ENCODE results near the gene KRT36.

KRT36 gene

GRCh38 chr17:41505809-41506767 lies 16.4 kb upstream of the KRT36 start:
- Mint-ChIP-seq H3K4me3 (no peak overlapping the region), H3K36me3 (ENCODE audit: insufficient read depth) (no peaks in the 10 kb centered on the region), H3K27ac (ENCODE audit: low read depth) (no peak overlapping the region), H3K4me1 (no peaks in the 10 kb centered on the region), H3K9me3 (no peaks in the 10 kb centered on the region), H3K27me3 (peaks cover 3% of the 10 kb centered on the region)
- DNase-seq (ENCODE audit: low spot score in 2 of 2) (no peak), ATAC-seq (replicated peaks; ENCODE audit: extremely low read depth, poor library complexity, severe bottlenecking) (no peak)

DNA sequence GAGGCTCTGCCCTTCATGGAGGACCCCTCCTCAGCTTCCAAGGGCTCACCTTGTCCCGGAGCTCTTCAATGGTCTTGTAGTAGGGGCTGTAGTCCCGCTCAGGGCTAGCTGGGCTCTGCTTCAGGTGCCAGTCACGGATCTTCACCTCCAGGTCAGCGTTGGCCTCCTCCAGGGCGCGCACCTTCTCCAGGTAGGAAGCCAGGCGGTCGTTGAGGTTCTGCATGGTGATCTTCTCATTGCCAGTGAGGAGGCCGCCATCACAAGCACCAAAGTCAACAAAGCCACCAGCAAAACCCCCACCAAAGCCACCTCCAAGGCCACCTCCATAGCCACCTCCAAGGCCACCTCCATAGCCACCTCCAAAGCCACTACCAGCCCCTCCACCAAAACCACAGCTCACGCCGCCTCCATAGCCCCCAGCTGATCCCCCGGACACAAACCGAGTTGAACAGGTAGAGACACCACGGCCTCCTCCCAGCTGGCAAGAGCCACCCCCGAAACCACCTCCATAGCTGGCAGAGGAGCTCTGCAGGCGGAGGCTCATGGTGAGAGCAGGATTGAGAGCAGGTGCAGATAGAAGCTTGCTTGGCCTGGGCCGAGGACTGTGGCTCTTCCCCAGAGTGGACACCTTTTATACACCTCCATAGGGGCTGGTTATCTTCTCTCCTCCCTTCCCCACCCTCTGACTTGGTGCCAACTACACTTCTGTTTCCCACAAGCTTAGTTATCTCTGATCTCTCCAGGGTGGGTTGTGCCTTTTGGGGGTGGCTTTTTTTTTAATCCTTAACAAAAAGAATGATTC lies 15.5 kb upstream of the KRT36 start, which contains the start of gene KRT13:
Gene KRT13 (minus strand): TSS at position 606 of the 802 bp plus-strand sequence. CDS start 62 bp downstream, at position 544.
- ATAC-seq (replicated peaks; ENCODE audit: extremely low read depth, poor library complexity, severe bottlenecking) (no peak), DNase-seq (ENCODE audit: low spot score in 2 of 2) (no peak)
- Mint-ChIP-seq H3K9me3 (no peaks in the 10 kb centered on the region), H3K36me3 (ENCODE audit: insufficient read depth) (no peaks in the 10 kb centered on the region), H3K4me1 (no peaks in the 10 kb centered on the region), H3K27me3 (peaks cover 12% of the 10 kb centered on the region), H3K4me3 (no peak within 1 kb of the TSS), H3K27ac (ENCODE audit: low read depth) (no peak within 1 kb of the TSS)

DNA sequence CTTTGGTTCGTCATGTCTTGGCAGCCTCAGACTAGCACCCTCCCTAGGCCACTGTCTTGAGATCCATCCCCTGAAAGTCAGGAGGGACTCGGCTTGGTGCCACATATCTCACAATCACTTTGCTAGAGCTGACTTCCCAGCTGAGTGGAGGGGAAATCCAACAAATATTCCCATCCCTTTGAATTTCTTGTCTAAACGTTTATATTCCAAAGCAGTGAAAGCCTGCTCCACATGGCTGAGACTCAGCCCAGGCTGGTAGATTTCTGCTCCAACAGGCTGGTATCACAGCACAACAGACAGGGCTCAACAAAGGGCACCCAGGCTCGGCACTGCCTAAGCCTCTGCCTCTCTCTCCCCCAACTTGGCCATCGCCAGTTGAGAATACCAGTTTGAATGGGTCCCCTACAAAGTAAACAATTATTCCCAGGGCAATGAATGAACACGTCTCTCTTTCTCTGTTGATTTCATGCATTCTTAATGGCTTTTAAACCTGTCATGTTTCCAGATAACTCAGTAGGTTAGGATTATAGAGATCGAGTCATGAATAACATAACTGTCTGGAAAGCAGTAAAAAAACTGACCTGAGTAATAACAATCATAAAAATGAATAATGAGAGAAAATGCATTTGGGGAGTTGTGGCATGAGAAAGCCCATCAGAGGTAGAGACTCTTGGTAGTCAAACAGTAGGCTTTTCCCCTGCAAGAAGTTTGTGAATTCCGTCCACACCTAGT lies 14.7 kb upstream of the KRT36 start:
- DNase-seq (ENCODE audit: low spot score in 2 of 2) (no peak), ATAC-seq (replicated peaks; ENCODE audit: extremely low read depth, poor library complexity, severe bottlenecking) (no peak)
- Mint-ChIP-seq H3K4me1 (no peaks in the 10 kb centered on the region), H3K27me3 (peaks cover 20% of the 10 kb centered on the region), H3K36me3 (ENCODE audit: insufficient read depth) (no peaks in the 10 kb centered on the region), H3K4me3 (no peak overlapping the region), H3K27ac (ENCODE audit: low read depth) (no peak overlapping the region), H3K9me3 (no peaks in the 10 kb centered on the region)

GRCh38 chr17:41503202-41503601 lies 13.5 kb upstream of the KRT36 start:
- ATAC-seq (replicated peaks; ENCODE audit: extremely low read depth, poor library complexity, severe bottlenecking) (no peak), DNase-seq (ENCODE audit: low spot score in 2 of 2) (no peak)
- no peak overlapping the region for H3K4me3 Mint-ChIP-seq
- H3K27me3 Mint-ChIP-seq: peaks cover 32% of the 10 kb centered on the region
- H3K9me3 Mint-ChIP-seq: no peaks in the 10 kb centered on the region
- no peak overlapping the region for H3K27ac Mint-ChIP-seq (ENCODE audit: low read depth)
- no peaks in the 10 kb centered on the region for H3K36me3 Mint-ChIP-seq (ENCODE audit: insufficient read depth)
- H3K4me1 Mint-ChIP-seq: peaks cover 4% of the 10 kb centered on the region

DNA sequence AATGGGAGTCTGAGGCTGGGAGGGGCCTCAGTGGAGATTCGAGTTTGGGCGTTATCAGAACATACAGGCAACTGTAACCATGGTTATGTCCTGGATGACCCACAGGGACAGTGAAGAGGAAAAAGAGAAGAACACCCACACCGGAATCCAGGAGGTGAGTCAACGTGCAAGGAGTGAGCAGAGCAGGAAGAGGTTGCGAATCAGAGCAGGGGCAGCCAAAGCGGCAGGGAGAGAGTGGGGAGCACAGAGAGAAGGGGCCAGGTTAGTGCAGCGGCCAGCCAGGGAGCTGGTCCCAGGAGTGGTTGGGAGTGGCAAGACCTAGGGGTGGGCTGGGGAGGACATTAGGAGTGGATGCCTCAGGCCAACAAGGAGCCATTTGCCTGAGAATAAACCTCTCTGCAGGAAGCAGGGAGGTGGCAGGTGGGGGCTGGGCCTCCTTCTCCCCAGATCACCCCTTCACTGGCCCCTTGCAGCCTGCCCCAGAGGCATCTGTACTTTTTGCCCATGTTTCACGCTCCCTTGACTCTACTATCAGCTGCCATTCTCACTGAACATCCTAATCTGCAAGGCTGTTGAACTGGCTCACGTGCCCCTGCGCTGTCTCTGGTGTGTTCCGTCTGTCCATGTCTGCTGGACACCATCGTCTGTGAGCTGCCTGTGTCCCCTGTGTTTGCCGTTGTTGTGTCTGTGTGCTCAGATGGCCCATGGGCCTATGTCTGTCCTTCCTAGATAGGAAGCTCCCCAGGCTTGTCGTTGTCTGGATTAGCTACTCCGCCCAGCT lies 10.6 kb upstream of the KRT36 start:
- H3K4me1 Mint-ChIP-seq: peaks cover 15% of the 10 kb centered on the region
- ATAC-seq (replicated peaks; ENCODE audit: extremely low read depth, poor library complexity, severe bottlenecking) (no peak), DNase-seq (ENCODE audit: low spot score in 2 of 2) (no peak)
- no peak overlapping the region for H3K4me3 Mint-ChIP-seq
- no peaks in the 10 kb centered on the region for H3K9me3 Mint-ChIP-seq
- no peak overlapping the region for H3K27ac Mint-ChIP-seq (ENCODE audit: low read depth)
- H3K27me3 Mint-ChIP-seq: peaks cover 32% of the 10 kb centered on the region
- peaks cover 3% of the 10 kb centered on the region for H3K36me3 Mint-ChIP-seq (ENCODE audit: insufficient read depth)

DNA sequence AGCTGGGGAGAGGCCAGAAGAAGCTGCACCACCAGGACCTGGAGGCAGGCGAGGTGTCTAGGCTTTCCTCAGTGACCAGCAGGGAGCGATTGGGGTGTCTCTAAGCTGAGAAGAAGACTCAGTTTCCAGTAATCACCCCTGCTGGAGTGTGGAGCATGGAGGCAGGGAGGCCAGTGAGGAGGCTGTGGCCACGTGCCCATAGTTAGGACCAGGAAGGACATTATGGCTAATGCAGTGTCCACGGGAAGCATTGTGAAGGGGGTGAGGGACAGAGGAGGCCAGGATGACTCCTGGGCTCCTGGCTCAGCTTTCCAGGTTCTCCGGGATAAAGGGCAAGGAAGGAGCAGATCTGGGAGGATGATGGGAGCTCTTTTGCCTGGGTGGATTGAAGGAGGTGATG lies 10.0 kb upstream of the KRT36 start:
- peaks cover 15% of the 10 kb centered on the region for H3K4me1 Mint-ChIP-seq

DNA sequence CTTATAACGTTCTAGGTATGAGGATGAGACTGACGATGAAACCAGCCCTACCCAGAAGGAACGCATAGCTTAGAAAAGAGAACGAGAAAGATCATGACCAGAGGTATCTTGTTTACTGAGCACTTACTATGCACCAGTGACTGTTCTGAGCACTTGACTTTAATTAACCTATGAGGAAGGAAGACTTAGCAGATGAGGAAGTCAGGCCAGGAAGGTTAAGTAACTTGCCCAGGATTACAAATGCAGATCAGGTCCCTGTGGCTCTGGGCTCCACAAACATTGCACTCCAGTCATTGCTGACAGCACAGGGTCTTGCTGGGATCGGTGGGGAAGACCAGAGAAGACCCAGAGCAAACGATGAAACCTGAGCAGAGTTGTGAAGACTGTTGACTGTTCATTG lies 8.6 kb upstream of the KRT36 start:
- Mint-ChIP-seq H3K27me3 (peaks cover 32% of the 10 kb centered on the region), H3K9me3 (no peaks in the 10 kb centered on the region), H3K36me3 (ENCODE audit: insufficient read depth) (peaks cover 3% of the 10 kb centered on the region), H3K4me1 (peaks cover 15% of the 10 kb centered on the region), H3K4me3 (no peak overlapping the region), H3K27ac (ENCODE audit: low read depth) (no peak overlapping the region)
- DNase-seq (ENCODE audit: low spot score in 2 of 2): no peak
- ATAC-seq (replicated peaks; ENCODE audit: extremely low read depth, poor library complexity, severe bottlenecking): no peak

More for the DNA sequence above, 10.0 kb upstream of the KRT36 start:
- Mint-ChIP-seq H3K27me3 (peaks cover 32% of the 10 kb centered on the region), H3K4me3 (no peak overlapping the region), H3K9me3 (no peaks in the 10 kb centered on the region), H3K27ac (ENCODE audit: low read depth) (no peak overlapping the region), H3K36me3 (ENCODE audit: insufficient read depth) (peaks cover 3% of the 10 kb centered on the region)
- no peak for ATAC-seq (replicated peaks; ENCODE audit: extremely low read depth, poor library complexity, severe bottlenecking)
- DNase-seq (ENCODE audit: low spot score in 2 of 2): no peak

- Mint-ChIP-seq H3K27me3 (peaks cover 32% of the 10 kb centered on the region), H3K27ac (ENCODE audit: low read depth) (no peak overlapping the region), H3K36me3 (ENCODE audit: insufficient read depth) (peaks cover 3% of the 10 kb centered on the region), H3K4me3 (no peak overlapping the region), H3K4me1 (peaks cover 15% of the 10 kb centered on the region), H3K9me3 (no peaks in the 10 kb centered on the region)
- DNase-seq (ENCODE audit: low spot score in 2 of 2) (peak in 1 of 2 donors; percentile 16), ATAC-seq (replicated peaks; ENCODE audit: extremely low read depth, poor library complexity, severe bottlenecking) (no peak)
Observed at GRCh38 chr17:41496803-41497484, 7.2 kb upstream of the KRT36 start.

GRCh38 chr17:41494524-41494923 lies 4.8 kb upstream of the KRT36 start:
- H3K36me3 Mint-ChIP-seq (ENCODE audit: insufficient read depth): peaks cover 3% of the 10 kb centered on the region
- DNase-seq (ENCODE audit: low spot score in 2 of 2): no peak
- no peaks in the 10 kb centered on the region for H3K9me3 Mint-ChIP-seq
- peaks cover 25% of the 10 kb centered on the region for H3K4me1 Mint-ChIP-seq
- H3K27ac Mint-ChIP-seq (ENCODE audit: low read depth): no peak overlapping the region
- ATAC-seq (replicated peaks; ENCODE audit: extremely low read depth, poor library complexity, severe bottlenecking): no peak
- peaks cover 13% of the 10 kb centered on the region for H3K27me3 Mint-ChIP-seq
- no peak overlapping the region for H3K4me3 Mint-ChIP-seq

DNA sequence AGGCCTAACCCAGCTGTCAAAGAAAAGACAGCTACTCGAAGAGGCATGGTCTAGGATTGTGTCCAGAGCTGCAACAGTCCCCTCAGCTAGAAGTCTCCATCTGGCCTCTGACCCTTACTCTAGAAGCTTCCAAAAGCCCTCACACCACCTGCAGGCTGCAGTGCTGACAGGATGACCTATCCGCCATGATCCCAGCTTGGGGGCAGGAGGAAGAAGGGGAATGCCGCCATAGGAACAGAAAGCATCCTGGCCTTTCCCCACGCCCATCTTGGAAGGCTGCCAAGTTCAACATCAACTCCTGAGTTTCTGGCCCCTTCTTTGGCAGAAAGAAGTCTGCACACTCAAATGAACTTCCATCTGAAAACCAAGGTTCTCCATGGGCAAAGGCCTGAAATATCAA lies 3.1 kb upstream of the KRT36 start:
- Mint-ChIP-seq H3K4me3 (no peak overlapping the region), H3K4me1 (peaks cover 18% of the 10 kb centered on the region), H3K9me3 (no peaks in the 10 kb centered on the region), H3K27me3 (no peaks in the 10 kb centered on the region), H3K36me3 (ENCODE audit: insufficient read depth) (peaks cover 3% of the 10 kb centered on the region), H3K27ac (ENCODE audit: low read depth) (no peak overlapping the region)
- no peak for DNase-seq (ENCODE audit: low spot score in 2 of 2)
- ATAC-seq (replicated peaks; ENCODE audit: extremely low read depth, poor library complexity, severe bottlenecking): no peak

GRCh38 chr17:41492351-41492750 lies 2.6 kb upstream of the KRT36 start:
- Mint-ChIP-seq H3K27me3 (no peaks in the 10 kb centered on the region), H3K4me1 (peaks cover 18% of the 10 kb centered on the region), H3K9me3 (no peaks in the 10 kb centered on the region), H3K4me3 (no peak overlapping the region), H3K27ac (ENCODE audit: low read depth) (no peak overlapping the region), H3K36me3 (ENCODE audit: insufficient read depth) (peaks cover 3% of the 10 kb centered on the region)
- ATAC-seq (replicated peaks; ENCODE audit: extremely low read depth, poor library complexity, severe bottlenecking) (no peak), DNase-seq (ENCODE audit: low spot score in 2 of 2) (no peak)

All from central memory CD8-positive, alpha-beta T cell (primary cell).